SK-N-MC (cell line): ENCODE data around the gene OR2B3.

ENCODE experiments used
- EZH2 ChIP-seq: fragments of 200-600 bp; sonication (generic); IDR thresholded peaks from one replicate; pipeline ENCODE4 v1.6.1; 2017; ENCODE audit warnings: antibody characterized with exemption
- FOXP2 ChIP-seq: optimal IDR thresholded peaks from 2 replicates; pipeline ENCODE3; 2011; ENCODE audit warnings: mild to moderate bottlenecking, moderate library complexity; ENCODE audit not compliant: insufficient read depth; ENCODE audit errors: extremely low read length, control extremely low read depth
- POLR2AphosphoS5 ChIP-seq: IDR thresholded peaks from 2 replicates; pipeline ENCODE4 v1.6.1; 2012; ENCODE audit warnings: mild to moderate bottlenecking, low read depth, low read length, borderline replicate concordance

DNA sequence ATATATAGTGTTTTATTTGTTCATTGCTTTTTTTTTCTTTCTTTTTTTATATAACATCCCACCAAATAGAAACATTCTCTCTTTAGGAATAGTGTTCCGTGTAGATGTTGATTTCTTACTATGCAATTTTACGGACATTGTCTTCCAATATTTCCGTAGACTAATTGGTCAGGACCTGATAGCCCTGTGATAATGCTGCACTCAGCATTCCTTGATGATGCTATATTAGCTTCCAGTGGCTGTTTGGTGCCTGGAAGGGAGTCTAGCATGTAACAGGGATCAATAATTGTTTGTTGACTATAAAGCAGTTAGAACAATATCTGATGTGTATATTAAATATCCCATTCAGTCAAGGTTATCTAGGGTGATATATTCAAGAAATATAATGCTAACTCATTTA, 35.4 kb downstream of the OR2B3 start:
- no peak for TF ChIP-seq FOXP2
- no peak for TF ChIP-seq POLR2AphosphoS5
- no peak for TF ChIP-seq EZH2
